SH-SY5Y (cell line): ENCODE data around the gene PGR.

Experiments
- GATA2 ChIP-seq: IDR thresholded peaks from 2 replicates; pipeline ENCODE4 v1.6.1; 2011; ENCODE audit warnings: mild to moderate bottlenecking, low read depth, low read length
- GATA3 ChIP-seq: IDR thresholded peaks from 2 replicates; pipeline ENCODE4 v1.6.1; 2011; ENCODE audit warnings: low read depth, mild to moderate bottlenecking, low read length, moderate library complexity

DNA sequence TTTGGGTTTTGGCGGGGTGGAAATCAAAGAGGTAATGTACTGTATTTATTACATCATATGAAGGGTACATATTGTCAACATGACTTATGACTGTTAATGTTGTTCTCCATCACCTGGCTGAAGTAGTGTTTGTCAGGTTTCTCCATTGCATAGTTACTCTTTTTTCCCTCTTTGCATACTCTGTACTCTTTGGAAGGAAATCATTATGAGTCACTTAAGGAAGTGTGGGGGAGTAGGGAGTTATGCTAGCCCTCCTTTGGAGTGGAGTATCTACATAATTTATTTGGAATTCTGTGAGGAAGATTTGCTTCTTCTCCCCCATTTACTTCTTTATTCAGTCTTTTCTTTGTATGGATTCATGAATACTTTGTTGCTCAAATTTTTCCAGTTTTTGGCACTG, 3.6 kb upstream of the PGR start:
- TF ChIP-seq GATA2 (no peak), GATA3 (no peak)
